Measurements from ENCODE around the gene UGT1A9. TPM values are rescaled to one million over a fixed set of nuclear protein-coding genes. Genes with fewer than 3 reads are reported as not detected.
"Not testable (repeated sequence)": the region's sequence is repeated elsewhere in the genome, so short reads cannot be mapped to it uniquely, and the experiment has no call there.

UGT1A9 gene
- total RNA-seq, 1 experiment from 2014 or later = not detected

GRCh38 chr2:233643128-233643527, 28.6 kb upstream of the UGT1A9 start:
- Mint-ChIP-seq H3K27me3 (ENCODE audit: low read depth) (peaks cover 10% of the 10 kb centered on the region; the same call in 1 of the 2 replicates), H3K36me3 (ENCODE audit: insufficient read depth in 1 of 3, low read depth in 3 of 3) (peaks cover 15 to 23% (median 20%) of the 10 kb centered on the region in 3 experiments), H3K27ac (no peak overlapping the region), H3K4me3 (no peak overlapping the region), H3K9me3 (peaks cover 34 to 39% of the 10 kb centered on the region in 2 experiments), H3K4me1 (no peaks in the 10 kb centered on the region)
- H3T11ph ChIP-seq (ENCODE audit: low read length) = no peak overlapping the region
- no peak overlapping the region for H3K9ac ChIP-seq (ENCODE audit: extremely low read depth, insufficient read length, low read length)
- H3K79me2 ChIP-seq (ENCODE audit: insufficient read depth, low read length) = no peaks in the 10 kb centered on the region
- no peak overlapping the region for H4K8ac ChIP-seq (replicated peaks; ENCODE audit: insufficient read length, low read depth, low read length)
- no peak overlapping the region for H2BK120ac ChIP-seq (ENCODE audit: low read depth, low read length, poor library complexity, severe bottlenecking)
- DNase-seq = peak; percentile 66
- no peak overlapping the region for H4K5ac ChIP-seq (ENCODE audit: insufficient read length, low read depth, low read length)
- H2AK5ac ChIP-seq (ENCODE audit: insufficient read length, low read length) = no peak overlapping the region
- H3K23me2 ChIP-seq (ENCODE audit: insufficient read length, low read depth, low read length, poor library complexity, severe bottlenecking) = no peaks in the 10 kb centered on the region
- H3K4me1 ChIP-seq (ENCODE audit: insufficient read depth, low read length) = no peaks in the 10 kb centered on the region
- no CpG with 5 or more reads among the region's 1 CpG for WGBS (ENCODE audit: extremely low coverage, insufficient read length, low lambda C conversion rate)
- H2AFZ ChIP-seq (ENCODE audit: low read length) = no peak overlapping the region
- H3K4ac ChIP-seq (ENCODE audit: low read depth, low read length) = no peak overlapping the region
- no peaks in the 10 kb centered on the region for H3K27me3 ChIP-seq (ENCODE audit: insufficient read depth, low read length)
- H3K9me3 ChIP-seq (ENCODE audit: control insufficient read depth, low read depth, low read length) = peaks cover 6% of the 10 kb centered on the region
- H3K18ac ChIP-seq (ENCODE audit: insufficient read length, low read depth, low read length) = no peak overlapping the region
- H2BK20ac ChIP-seq (ENCODE audit: low read depth, low read length, poor library complexity, severe bottlenecking) = no peak overlapping the region
- H2BK5ac ChIP-seq (ENCODE audit: insufficient read length, low read length) = no peak overlapping the region
- H3K56ac ChIP-seq (ENCODE audit: insufficient read length, low read depth, low read length) = no peak overlapping the region
- no peak overlapping the region for H3K14ac ChIP-seq (ENCODE audit: insufficient read depth, low read length)
- H4K91ac ChIP-seq (ENCODE audit: insufficient read length, low read depth, low read length) = no peak overlapping the region
- no peak overlapping the region for H3K27ac ChIP-seq (ENCODE audit: insufficient read length, low read depth, low read length)
- no peak overlapping the region for H3K4me2 ChIP-seq (ENCODE audit: insufficient read depth, insufficient read length, low read length)
- H2BK12ac ChIP-seq (ENCODE audit: insufficient read length, low read depth, low read length) = no peak overlapping the region
- no peaks in the 10 kb centered on the region for H4K20me1 ChIP-seq (ENCODE audit: control insufficient read depth, insufficient read depth, insufficient read length)
- no peak overlapping the region for H3K23ac ChIP-seq (ENCODE audit: insufficient read length, low read depth, low read length)
- TF ChIP-seq CTCF (conservative IDR thresholded peaks at IDR 0.05) = peak; percentile 59
- H3K79me1 ChIP-seq (ENCODE audit: insufficient read depth, low read depth, low read length, poor library complexity, severe bottlenecking) = no peaks in the 10 kb centered on the region
- no peak overlapping the region for H2BK15ac ChIP-seq (ENCODE audit: low read depth, low read length)

- Mint-ChIP-seq H3K27me3 (ENCODE audit: low read depth) (peaks cover 11% of the 10 kb centered on the region; the same call in 1 of the 2 replicates), H3K36me3 (ENCODE audit: insufficient read depth in 1 of 3, low read depth in 3 of 3) (peaks cover 15 to 23% (median 20%) of the 10 kb centered on the region in 3 experiments), H3K9me3 (peaks cover 34 to 40% of the 10 kb centered on the region in 2 experiments)
- not testable (repeated sequence) for H3K56ac ChIP-seq (ENCODE audit: insufficient read length, low read depth, low read length); H3K4me1 ChIP-seq (ENCODE audit: insufficient read depth, low read length); H2AK5ac ChIP-seq (ENCODE audit: insufficient read length, low read length); H3K27me3 ChIP-seq (ENCODE audit: insufficient read depth, low read length); H3K23me2 ChIP-seq (ENCODE audit: insufficient read length, low read depth, low read length, poor library complexity, severe bottlenecking); H3K4me2 ChIP-seq (ENCODE audit: insufficient read depth, insufficient read length, low read length); H3K23ac ChIP-seq (ENCODE audit: insufficient read length, low read depth, low read length); H3T11ph ChIP-seq (ENCODE audit: low read length); H3K27ac Mint-ChIP-seq; H3K18ac ChIP-seq (ENCODE audit: insufficient read length, low read depth, low read length); H2BK120ac ChIP-seq (ENCODE audit: low read depth, low read length, poor library complexity, severe bottlenecking); H3K4me1 Mint-ChIP-seq; H4K91ac ChIP-seq (ENCODE audit: insufficient read length, low read depth, low read length); H2BK20ac ChIP-seq (ENCODE audit: low read depth, low read length, poor library complexity, severe bottlenecking); H4K8ac ChIP-seq (replicated peaks; ENCODE audit: insufficient read length, low read depth, low read length); H3K79me1 ChIP-seq (ENCODE audit: insufficient read depth, low read depth, low read length, poor library complexity, severe bottlenecking); H2BK5ac ChIP-seq (ENCODE audit: insufficient read length, low read length); H3K27ac ChIP-seq (ENCODE audit: insufficient read length, low read depth, low read length); H2AFZ ChIP-seq (ENCODE audit: low read length); H2BK15ac ChIP-seq (ENCODE audit: low read depth, low read length); H3K14ac ChIP-seq (ENCODE audit: insufficient read depth, low read length); H3K4me3 Mint-ChIP-seq; H3K4ac ChIP-seq (ENCODE audit: low read depth, low read length); H4K20me1 ChIP-seq (ENCODE audit: control insufficient read depth, insufficient read depth, insufficient read length); H3K9me3 ChIP-seq (ENCODE audit: control insufficient read depth, low read depth, low read length); H3K9ac ChIP-seq (ENCODE audit: extremely low read depth, insufficient read length, low read length); H3K79me2 ChIP-seq (ENCODE audit: insufficient read depth, low read length); H4K5ac ChIP-seq (ENCODE audit: insufficient read length, low read depth, low read length); H2BK12ac ChIP-seq (ENCODE audit: insufficient read length, low read depth, low read length); DNase-seq
- no CpG with 5 or more reads among the region's 3 CpGs for WGBS (ENCODE audit: extremely low coverage, insufficient read length, low lambda C conversion rate)
Observed at GRCh38 chr2:233646033-233646432, 25.7 kb upstream of the UGT1A9 start.

Data from H9 (cell line).